SU-DHL-6 (cell line): ENCODE results near the gene IL1RL2.

ENCODE experiments used
- H2AFZ ChIP-seq: fragments of 200-600 bp; sonication (generic); 2 replicates; pipeline ENCODE4 v1.6.1; 2014; ENCODE audit warnings: low read depth, mild to moderate bottlenecking, moderate library complexity, mixed read lengths, antibody characterized with exemption, low read length; ENCODE audit not compliant: severe bottlenecking
- H3F3A ChIP-seq: fragments of 200-600 bp; shearing (Covaris generic); 2 replicates; pipeline ENCODE4 v1.6.0; 2016; ENCODE audit warnings: antibody characterized with exemption, mild to moderate bottlenecking; ENCODE audit not compliant: insufficient read depth
- H3K27ac ChIP-seq: fragments of 200-600 bp; sonication (generic); 2 replicates; pipeline ENCODE4 v1.5.1; 2016; ENCODE audit warnings: low read depth, mild to moderate bottlenecking, low read length, moderate library complexity, mixed read lengths
- H3K27me3 ChIP-seq: fragments of 200-600 bp; sonication (generic), shearing (Covaris generic); 2 replicates; pipeline ENCODE4 v1.6.0; 2014; ENCODE audit warnings: mild to moderate bottlenecking, low read length
- H3K36me3 ChIP-seq: fragments of 200-600 bp; sonication (generic); 2 replicates; pipeline ENCODE4 v1.6.1; 2014; ENCODE audit warnings: mild to moderate bottlenecking, low read length, mixed read lengths
- H3K4me2 ChIP-seq: fragments of 300-600, 200-600 bp; shearing (Covaris generic), sonication (generic); 2 replicates; pipeline ENCODE4 v1.6.0; 2014; ENCODE audit warnings: low read length, low read depth, mild to moderate bottlenecking; ENCODE audit not compliant: poor library complexity, severe bottlenecking
- H3K4me3 ChIP-seq: fragments of 200-600 bp; sonication (generic); 2 replicates; pipeline ENCODE4 v1.5.1; 2014; ENCODE audit warnings: antibody characterized with exemption, low read length, mild to moderate bottlenecking, mixed read lengths; ENCODE audit not compliant: insufficient read depth, poor library complexity, severe bottlenecking
- H3K79me2 ChIP-seq: fragments of 200-600 bp; sonication (generic); 2 replicates; pipeline ENCODE4 v1.6.1; 2014; ENCODE audit warnings: mild to moderate bottlenecking, low read length, moderate library complexity; ENCODE audit not compliant: insufficient read depth
- H3K9ac ChIP-seq: fragments of 200-600 bp; sonication (generic); 2 replicates; pipeline ENCODE4 v1.7.0; 2014; ENCODE audit warnings: mild to moderate bottlenecking, low read length
- H3K9me2 ChIP-seq: fragments of 200-600 bp; sonication (generic); replicated peaks from 2 replicates; pipeline ENCODE4 v1.6.1; 2014; ENCODE audit warnings: low read length; ENCODE audit not compliant: insufficient read depth
- H3K9me3 ChIP-seq: fragments of 200-600 bp; sonication (generic); 2 replicates; pipeline ENCODE4 v1.6.1; 2014; ENCODE audit warnings: low read length, mixed read lengths; ENCODE audit not compliant: insufficient read depth
- H4K20me1 ChIP-seq: fragments of 200-600 bp; sonication (generic); 2 replicates; pipeline ENCODE4 v1.6.1; 2014; ENCODE audit warnings: low read depth, mild to moderate bottlenecking, antibody characterized with exemption, low read length, moderate library complexity, mixed read lengths
- EZH2phosphoT487 ChIP-seq: fragments of 200-600 bp; sonication (generic), shearing (Covaris generic); conservative IDR thresholded peaks from 2 replicates; pipeline ENCODE4 v1.6.1; 2018; ENCODE audit warnings: mild to moderate bottlenecking, antibody characterized with exemption, low read length, moderate library complexity, mixed read lengths
- TF ChIP-seq, protein P1 (sequence below): fragments of 200-600 bp; sonication (generic); IDR thresholded peaks from one replicate; pipeline ENCODE4 v1.5.1; 2017; ENCODE audit warnings: antibody characterized with exemption, mild to moderate bottlenecking, low read length, moderate library complexity; ENCODE audit not compliant: insufficient read depth, poor library complexity, severe bottlenecking

Gene IL1RL2

GRCh38 chr2:102177814-102178478 is 8.9 kb upstream of the IL1RL2 start:
- no peaks in the 10 kb centered on the region for H3K9me3 ChIP-seq
- H3K4me2 ChIP-seq: no peak overlapping the region
- no peaks in the 10 kb centered on the region for H3K36me3 ChIP-seq
- no peaks in the 10 kb centered on the region for H4K20me1 ChIP-seq
- H3F3A ChIP-seq: no peaks in the 10 kb centered on the region
- H3K27ac ChIP-seq: no peak overlapping the region
- TF ChIP-seq, protein P1, sequence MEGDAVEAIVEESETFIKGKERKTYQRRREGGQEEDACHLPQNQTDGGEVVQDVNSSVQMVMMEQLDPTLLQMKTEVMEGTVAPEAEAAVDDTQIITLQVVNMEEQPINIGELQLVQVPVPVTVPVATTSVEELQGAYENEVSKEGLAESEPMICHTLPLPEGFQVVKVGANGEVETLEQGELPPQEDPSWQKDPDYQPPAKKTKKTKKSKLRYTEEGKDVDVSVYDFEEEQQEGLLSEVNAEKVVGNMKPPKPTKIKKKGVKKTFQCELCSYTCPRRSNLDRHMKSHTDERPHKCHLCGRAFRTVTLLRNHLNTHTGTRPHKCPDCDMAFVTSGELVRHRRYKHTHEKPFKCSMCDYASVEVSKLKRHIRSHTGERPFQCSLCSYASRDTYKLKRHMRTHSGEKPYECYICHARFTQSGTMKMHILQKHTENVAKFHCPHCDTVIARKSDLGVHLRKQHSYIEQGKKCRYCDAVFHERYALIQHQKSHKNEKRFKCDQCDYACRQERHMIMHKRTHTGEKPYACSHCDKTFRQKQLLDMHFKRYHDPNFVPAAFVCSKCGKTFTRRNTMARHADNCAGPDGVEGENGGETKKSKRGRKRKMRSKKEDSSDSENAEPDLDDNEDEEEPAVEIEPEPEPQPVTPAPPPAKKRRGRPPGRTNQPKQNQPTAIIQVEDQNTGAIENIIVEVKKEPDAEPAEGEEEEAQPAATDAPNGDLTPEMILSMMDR: no peak
- no peak for TF ChIP-seq EZH2phosphoT487
- H3K4me3 ChIP-seq: no peak overlapping the region
- H3K9ac ChIP-seq: no peak overlapping the region
- H3K79me2 ChIP-seq: no peaks in the 10 kb centered on the region
- H3K27me3 ChIP-seq: no peaks in the 10 kb centered on the region
- no peak overlapping the region for H2AFZ ChIP-seq
- no peaks in the 10 kb centered on the region for H3K9me2 ChIP-seq

DNA sequence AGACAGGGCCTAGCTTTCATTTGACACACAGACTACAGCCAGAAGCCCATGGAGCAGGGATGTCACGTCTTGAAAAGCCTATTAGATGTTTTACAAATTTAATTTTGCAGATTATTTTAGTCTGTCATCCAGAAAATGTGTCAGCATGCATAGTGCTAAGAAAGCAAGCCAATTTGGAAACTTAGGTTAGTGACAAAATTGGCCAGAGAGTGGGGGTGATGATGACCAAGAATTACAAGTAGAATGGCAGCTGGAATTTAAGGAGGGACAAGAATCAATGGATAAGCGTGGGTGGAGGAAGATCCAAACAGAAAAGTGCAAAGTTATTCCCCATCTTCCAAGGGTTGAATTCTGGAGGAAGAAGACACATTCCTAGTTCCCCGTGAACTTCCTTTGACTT is 7.8 kb upstream of the IL1RL2 start:
- no peaks in the 10 kb centered on the region for H3F3A ChIP-seq

GRCh38 chr2:102179788-102180686 is 6.8 kb upstream of the IL1RL2 start:
- Histone ChIP-seq H3K27me3 (no peaks in the 10 kb centered on the region), H3K9me2 (no peaks in the 10 kb centered on the region), H3K79me2 (no peaks in the 10 kb centered on the region), H3F3A (no peaks in the 10 kb centered on the region), H2AFZ (no peak overlapping the region), H4K20me1 (no peaks in the 10 kb centered on the region), H3K4me2 (no peak overlapping the region), H3K27ac (no peak overlapping the region), H3K9ac (no peak overlapping the region), H3K9me3 (no peaks in the 10 kb centered on the region), H3K36me3 (no peaks in the 10 kb centered on the region), H3K4me3 (no peak overlapping the region)
- TF ChIP-seq EZH2phosphoT487: no peak
- TF ChIP-seq, protein P1: no peak

More for the DNA sequence above, 7.8 kb upstream of the IL1RL2 start:
- Histone ChIP-seq H4K20me1 (no peaks in the 10 kb centered on the region), H3K27ac (no peak overlapping the region), H3K9me2 (no peaks in the 10 kb centered on the region), H3K27me3 (no peaks in the 10 kb centered on the region), H2AFZ (no peak overlapping the region), H3K9ac (no peak overlapping the region), H3K9me3 (no peaks in the 10 kb centered on the region), H3K79me2 (no peaks in the 10 kb centered on the region), H3K36me3 (no peaks in the 10 kb centered on the region), H3K4me2 (no peak overlapping the region), H3K4me3 (no peak overlapping the region)
- TF ChIP-seq EZH2phosphoT487: no peak
- TF ChIP-seq, protein P1: no peak
